Caco-2 (cell line): ENCODE data around the gene RPS27. TPM values are rescaled to one million over a fixed set of nuclear protein-coding genes. Genes with fewer than 3 reads are reported as not detected.

Experiments
- Bru-seq: library from RNA; stranded (reverse); fragments of 400-500 nt; gene quantifications from one replicate; lab custom pipeline; 2021; lab: Mats Ljungman, UMichigan
- BruChase-seq, 2 experiments: library from RNA; stranded (reverse); fragments of 400-500 nt; gene quantifications; one replicate each; lab custom pipeline; 2021; lab: Mats Ljungman, UMichigan
- BruUV-seq: library from RNA; stranded (reverse); fragments of 400-500 nt; replicated peaks from 2 replicates; lab custom pipeline; 2021; lab: Mats Ljungman, UMichigan
- CTCF ChIA-PET: fragments of 300-600 bp; sonication (Branson Sonifier 250); formaldehyde crosslinking; loops from one replicate; lab custom pipeline; 2022; ENCODE audit warnings: antibody characterized with exemption; lab: Charles Lee
- POLR2A ChIA-PET: fragments of 300-600 bp; sonication (Branson Sonifier 250); formaldehyde crosslinking; loops from one replicate; lab custom pipeline; 2022; ENCODE audit warnings: antibody characterized with exemption; lab: Charles Lee
- DNase-seq, 2 experiments: peaks; one replicate each; pipeline versions ENCODE4 v3.0.0 to v3.0.0-alpha.2; 2020 to 2022
- H3K27me3 ChIP-seq: replicated peaks from 2 replicates; pipeline ENCODE4 v1.6.0; 2011; ENCODE audit warnings: low read length; ENCODE audit not compliant: control insufficient read depth, insufficient read depth
- H3K36me3 ChIP-seq: 2 replicates; pipeline ENCODE4 v1.5.1; 2011; ENCODE audit warnings: low read length; ENCODE audit not compliant: control insufficient read depth, insufficient read depth
- H3K4me1 ChIP-seq: fragments of 250-450 bp; sonication (Bioruptor Pico); 2 replicates; pipeline ENCODE4 v1.5.1; 2020; ENCODE audit warnings: mild to moderate bottlenecking
- H3K4me3 ChIP-seq: 2 replicates; pipeline ENCODE4 v1.5.1; 2011; ENCODE audit warnings: low read depth, mild to moderate bottlenecking, control low read depth, low read length
- H3K9me3 ChIP-seq: fragments of 250-450 bp; sonication (Bioruptor Pico); 2 replicates; pipeline ENCODE4 v1.5.1; 2020; ENCODE audit warnings: mild to moderate bottlenecking, moderate library complexity
- H3K27ac Mint-ChIP-seq: one replicate; pipeline ENCODE4 v1.8.0; 2022; ENCODE audit warnings: mixed read lengths; ENCODE audit not compliant: unreplicated experiment
- H3K27me3 Mint-ChIP-seq: one replicate; pipeline ENCODE4 v1.8.0; 2022; ENCODE audit warnings: mixed read lengths; ENCODE audit not compliant: insufficient read depth, unreplicated experiment
- H3K36me3 Mint-ChIP-seq: one replicate; pipeline ENCODE4 v1.8.0; 2022; ENCODE audit warnings: mild to moderate bottlenecking, mixed read lengths; ENCODE audit not compliant: insufficient read depth, unreplicated experiment
- H3K4me1 Mint-ChIP-seq: one replicate; pipeline ENCODE4 v1.8.0; 2022; ENCODE audit warnings: low read depth, mixed read lengths; ENCODE audit not compliant: unreplicated experiment
- H3K4me3 Mint-ChIP-seq: one replicate; pipeline ENCODE4 v1.8.0; 2022; ENCODE audit warnings: mild to moderate bottlenecking, moderate library complexity, mixed read lengths; ENCODE audit not compliant: unreplicated experiment
- H3K9me3 Mint-ChIP-seq: one replicate; pipeline ENCODE4 v1.8.0; 2022; ENCODE audit warnings: mixed read lengths; ENCODE audit not compliant: unreplicated experiment
- CTCF ChIP-seq, 2 experiments: fragments of 200-600 bp in 1 of 2; IDR thresholded peaks; 1 replicate in 1 of 2; 2 replicates in 1 of 2; pipeline versions ENCODE4 v1.5.1 to v1.8.0; 2011 to 2022; ENCODE audit warnings: antibody characterized with exemption in 1 of 2, control low read depth in 1 of 2, inconsistent platforms in 1 of 2, low read depth in 1 of 2, low read length in 1 of 2, mild to moderate bottlenecking in 1 of 2, moderate library complexity in 1 of 2; ENCODE audit not compliant: insufficient read depth in 1 of 2, severe bottlenecking in 1 of 2, unreplicated experiment in 1 of 2
- intact Hi-C: fragments of 100-400 bp; cut with micrococcal nuclease; formaldehyde crosslinking; loops from one replicate; pipeline ENCODE4 v1.10.0; 2022; ENCODE audit not compliant: unreplicated experiment
- long read RNA-seq: library from polyadenylated mRNA; stranded (forward); transcript quantifications from one replicate; pipeline ENCODE4 v2.0.0, GENCODE V29; 2022
- total RNA-seq: library from RNA; stranded (reverse); gene quantifications from 2 replicates; pipeline ENCODE4 v1.2.3, GENCODE V29; 2022

RPS27 gene
- total RNA-seq (2,648 and 2,676 TPM in 2 replicates), Bru-seq, nascent RNA (percentile 100 among the genes with signal in this experiment), BruChase-seq, experiment 1, labeled RNA remaining after a 2-hour chase (percentile 98 among the genes with signal in this experiment), BruChase-seq, experiment 2, labeled RNA remaining after a 6-hour chase (percentile 98 among the genes with signal in this experiment)
- long read RNA-seq, transcript RPS27-201 (4 exons, 359 nt): major isoform, 876 of 887 reads
- long read RNA-seq, partial matches to known transcripts: 1 of 887 reads
- long read RNA-seq, other reads (novel, unspliced or antisense): 1 of 887 reads

- Histone ChIP-seq H3K4me3 (peak within 1 kb of the TSS; percentile 83), H3K9me3 (no peaks in the 10 kb centered on the region), H3K36me3 (peaks cover 4% of the 10 kb centered on the region), H3K27me3 (no peaks in the 10 kb centered on the region), H3K4me1 (peaks cover 9% of the 10 kb centered on the region; the same call in 1 of the 2 replicates)
- BruUV-seq: no TSS peak
- TF ChIP-seq CTCF (IDR thresholded peaks at IDR 0.05; ENCODE audit: insufficient read depth in 1 of 2, low read depth in 1 of 2, low read length in 1 of 2, severe bottlenecking in 1 of 2, unreplicated experiment in 1 of 2): no peak
- H3K36me3 Mint-ChIP-seq: peaks cover 73% of the 10 kb centered on the region
- H3K9me3 Mint-ChIP-seq: peaks cover 20% of the 10 kb centered on the region
- H3K4me3 Mint-ChIP-seq: peak within 1 kb of the TSS; percentile 95
- H3K4me1 Mint-ChIP-seq: peaks cover 34% of the 10 kb centered on the region
- peaks cover 3% of the 10 kb centered on the region for H3K27me3 Mint-ChIP-seq
- DNase-seq: peak; percentile 94 to 97
- POLR2A ChIA-PET: interaction anchor here (0.5 to 2.6 kb wide), 25 partner anchors 9 to 513 kb away, joined by 3 to 33 read pairs (median 4); partner anchors contain the start of genes CREB3L4, CRTC2, DENND4B and GATAD2B
- peak within 1 kb of the TSS; percentile 99 for H3K27ac Mint-ChIP-seq
- intact Hi-C loops: loop anchor here (1.0 kb wide), 2 partner anchors 169 to 313 kb away; no protein-coding TSS in a partner anchor
- CTCF ChIA-PET: interaction anchor here (0.6 to 1.2 kb wide), 7 partner anchors 11 to 196 kb away, joined by 3 to 6 read pairs (median 4); partner anchors contain the start of gene CREB3L4
Observed at GRCh38 chr1:153990468-153991150, at the start of gene RPS27. Gene RPS27, plus strand, starts transcription at chr1:153990762. Its CDS starts 35 bp downstream, at chr1:153990797.

GRCh38 chr1:153941826-153942725 is 48.5 kb upstream of the RPS27 start:
- peaks cover 6% of the 10 kb centered on the region for H3K4me1 Mint-ChIP-seq

More at GRCh38 chr1:153941826-153942725, 48.5 kb upstream of the RPS27 start:
- Mint-ChIP-seq H3K9me3 (no peaks in the 10 kb centered on the region), H3K36me3 (peaks cover 38% of the 10 kb centered on the region), H3K27me3 (no peaks in the 10 kb centered on the region), H3K27ac (no peak overlapping the region), H3K4me3 (no peak overlapping the region)
- H3K36me3 ChIP-seq: peaks cover 7% of the 10 kb centered on the region; the same call in 1 of the 2 replicates
- H3K9me3 ChIP-seq: no peaks in the 10 kb centered on the region
- H3K4me1 ChIP-seq: peaks cover 8% of the 10 kb centered on the region
- no peak for DNase-seq
- intact Hi-C loops: no loop called here
- BruUV-seq: no TSS peak
- TF ChIP-seq CTCF (IDR thresholded peaks at IDR 0.05; ENCODE audit: insufficient read depth in 1 of 2, low read depth in 1 of 2, low read length in 1 of 2, severe bottlenecking in 1 of 2, unreplicated experiment in 1 of 2): no peak
- POLR2A ChIA-PET: no interaction called here
- no peak overlapping the region for H3K4me3 ChIP-seq
- no peaks in the 10 kb centered on the region for H3K27me3 ChIP-seq
- CTCF ChIA-PET: interaction anchor here (0.6 kb wide), 1 partner anchor 20 kb away, joined by 9 read pairs; no protein-coding TSS in a partner anchor
